Peyer's patch (tissue), 4 donors: ENCODE results near the gene SLC43A3.

Experiments
- POLR2A ChIP-seq, 2 donors: fragments of 450-650 bp; IDR thresholded peaks; one replicate each; pipeline ENCODE4 v1.5.1; 2017; ENCODE audit warnings: antibody characterized with exemption in 2 of 2, mild to moderate bottlenecking in 2 of 2, moderate library complexity in 2 of 2
- TF ChIP-seq, protein P1 (sequence below), 6 experiments: fragments of 450-650 bp in 4 of 6; fragments of 200-600 bp in 2 of 6; sonication (generic) in 1 of 6; IDR thresholded peaks; one replicate each; pipeline ENCODE4 v1.5.1; 2017 to 2019; ENCODE audit warnings: antibody characterized with exemption in 6 of 6, mild to moderate bottlenecking in 3 of 6, moderate library complexity in 1 of 6

DNA sequence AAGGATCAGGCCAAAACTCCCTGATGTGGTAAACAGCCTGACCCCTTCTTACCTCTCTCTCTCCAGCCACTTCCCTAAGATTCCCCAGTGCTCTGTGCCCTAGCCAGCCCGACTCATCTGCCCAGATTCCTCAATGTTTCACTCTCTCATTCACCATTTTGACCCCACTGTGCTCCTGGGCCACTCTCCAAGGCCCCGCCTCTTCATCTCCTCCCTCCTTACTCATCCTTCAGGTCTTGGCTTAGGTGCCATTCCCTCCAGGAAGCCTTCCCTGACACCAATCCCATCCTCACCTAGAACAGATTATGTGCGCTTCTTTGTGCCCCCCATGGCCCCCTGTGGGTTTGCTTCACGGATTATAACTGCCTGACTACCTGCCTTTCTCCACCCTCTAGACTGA, 13.2 kb downstream of the SLC43A3 start:
- TF ChIP-seq, protein P1, sequence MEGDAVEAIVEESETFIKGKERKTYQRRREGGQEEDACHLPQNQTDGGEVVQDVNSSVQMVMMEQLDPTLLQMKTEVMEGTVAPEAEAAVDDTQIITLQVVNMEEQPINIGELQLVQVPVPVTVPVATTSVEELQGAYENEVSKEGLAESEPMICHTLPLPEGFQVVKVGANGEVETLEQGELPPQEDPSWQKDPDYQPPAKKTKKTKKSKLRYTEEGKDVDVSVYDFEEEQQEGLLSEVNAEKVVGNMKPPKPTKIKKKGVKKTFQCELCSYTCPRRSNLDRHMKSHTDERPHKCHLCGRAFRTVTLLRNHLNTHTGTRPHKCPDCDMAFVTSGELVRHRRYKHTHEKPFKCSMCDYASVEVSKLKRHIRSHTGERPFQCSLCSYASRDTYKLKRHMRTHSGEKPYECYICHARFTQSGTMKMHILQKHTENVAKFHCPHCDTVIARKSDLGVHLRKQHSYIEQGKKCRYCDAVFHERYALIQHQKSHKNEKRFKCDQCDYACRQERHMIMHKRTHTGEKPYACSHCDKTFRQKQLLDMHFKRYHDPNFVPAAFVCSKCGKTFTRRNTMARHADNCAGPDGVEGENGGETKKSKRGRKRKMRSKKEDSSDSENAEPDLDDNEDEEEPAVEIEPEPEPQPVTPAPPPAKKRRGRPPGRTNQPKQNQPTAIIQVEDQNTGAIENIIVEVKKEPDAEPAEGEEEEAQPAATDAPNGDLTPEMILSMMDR (IDR thresholded peaks at IDR 0.05) = no peak
- TF ChIP-seq POLR2A (IDR thresholded peaks at IDR 0.05) = no peak
